NCI-H345 treated with DMSO at 0.1 percent for 48 hours (cell line): ENCODE measurements around the gene SULT1A3.
"Not testable (repeated sequence)": the region's sequence is repeated elsewhere in the genome, so short reads cannot be mapped to it uniquely, and the experiment has no call there.

ENCODE experiments used
- DNase-seq: peaks from one replicate; lab custom pipeline; 2025; ENCODE audit not compliant: unreplicated experiment; lab: John Stamatoyannopoulos, UW

Gene SULT1A3

DNA sequence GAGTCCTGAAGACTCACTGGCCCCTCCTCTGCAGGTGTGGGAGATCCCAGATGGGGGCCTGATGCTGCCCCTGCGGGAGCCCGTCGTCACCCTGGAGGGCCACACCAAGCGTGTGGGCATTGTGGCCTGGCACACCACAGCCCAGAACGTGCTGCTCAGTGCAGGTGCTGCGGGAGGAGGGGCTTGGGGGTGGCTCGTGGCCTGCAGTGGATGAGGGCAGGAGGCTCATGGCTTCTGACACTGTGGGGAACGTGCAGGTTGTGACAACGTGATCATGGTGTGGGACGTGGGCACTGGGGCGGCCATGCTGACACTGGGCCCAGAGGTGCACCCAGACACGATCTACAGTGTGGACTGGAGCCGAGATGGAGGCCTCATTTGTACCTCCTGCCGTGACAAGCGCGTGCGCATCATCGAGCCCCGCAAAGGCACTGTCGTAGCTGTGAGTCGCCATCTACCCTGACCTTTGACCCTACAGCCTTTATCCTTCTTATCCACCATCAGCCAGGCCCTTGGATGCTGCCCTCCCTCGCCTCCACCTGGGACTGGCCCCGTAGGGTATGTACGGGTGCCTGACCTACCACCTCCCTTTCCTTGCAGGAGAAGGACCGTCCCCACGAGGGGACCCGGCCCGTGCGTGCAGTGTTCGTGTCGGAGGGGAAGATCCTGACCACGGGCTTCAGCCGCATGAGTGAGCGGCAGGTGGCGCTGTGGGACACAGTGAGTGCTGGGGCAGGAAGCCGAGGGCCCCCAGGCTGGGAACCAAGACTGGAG lies 12.1 kb upstream of the SULT1A3 start:
- no peak for DNase-seq

GRCh38 chr16:30187556-30187865 lies 11.5 kb upstream of the SULT1A3 start:
- no peak for DNase-seq

DNA sequence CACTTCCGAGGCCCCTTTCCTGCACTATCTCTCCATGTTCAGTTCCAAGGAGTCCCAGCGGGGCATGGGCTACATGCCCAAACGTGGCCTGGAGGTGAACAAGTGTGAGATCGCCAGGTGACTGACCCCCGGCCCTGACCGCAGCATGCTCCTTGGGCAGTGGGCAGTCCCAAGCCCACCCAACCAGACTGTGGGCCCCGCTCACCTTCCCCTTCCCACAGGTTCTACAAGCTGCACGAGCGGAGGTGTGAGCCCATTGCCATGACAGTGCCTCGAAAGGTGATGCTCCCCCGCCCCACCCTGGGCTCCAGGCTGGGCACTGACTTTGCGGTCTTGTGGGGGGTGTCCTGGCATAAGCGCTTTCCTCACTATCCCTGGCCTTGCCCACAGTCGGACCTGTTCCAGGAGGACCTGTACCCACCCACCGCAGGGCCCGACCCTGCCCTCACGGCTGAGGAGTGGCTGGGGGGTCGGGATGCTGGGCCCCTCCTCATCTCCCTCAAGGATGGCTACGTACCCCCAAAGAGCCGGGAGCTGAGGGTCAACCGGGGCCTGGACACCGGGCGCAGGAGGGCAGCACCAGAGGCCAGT lies 11.0 kb upstream of the SULT1A3 start:
- no peak for DNase-seq

- not testable (repeated sequence) for DNase-seq
Measured at GRCh38 chr16:30191158-30191557, 7.9 kb upstream of the SULT1A3 start.

DNA sequence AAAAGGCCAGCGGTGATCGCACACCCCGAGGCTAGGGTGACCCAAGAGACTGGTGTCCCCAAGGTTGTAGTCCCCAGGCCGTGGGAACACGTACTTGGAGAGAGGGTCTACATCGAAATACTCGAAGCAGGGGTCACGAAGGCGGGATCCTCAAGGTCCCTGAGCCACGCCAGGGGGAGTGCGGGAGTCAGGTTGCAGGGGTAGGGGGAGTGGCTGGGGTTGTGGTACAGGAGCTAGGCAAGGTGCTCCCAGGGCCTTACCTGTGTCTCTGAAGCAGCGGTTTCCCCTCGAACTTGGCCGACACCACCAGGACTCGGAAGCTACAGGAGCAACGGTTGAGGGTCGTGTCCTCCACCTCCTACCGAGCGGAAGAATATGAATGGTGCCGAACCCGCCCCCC lies 6.0 kb upstream of the SULT1A3 start:
- DNase-seq = not testable (repeated sequence)

GRCh38 chr16:30193615-30194014 lies 5.4 kb upstream of the SULT1A3 start, which contains the start of the genes BOLA2B and SLX1A:
TSS of gene BOLA2B (minus strand) at chr16:30193666. CDS start at chr16:30193595, 71 bp downstream.
TSS of gene SLX1A (plus strand) at chr16:30193875. CDS start at chr16:30194085, 210 bp downstream.
- not testable (repeated sequence) for DNase-seq

DNA sequence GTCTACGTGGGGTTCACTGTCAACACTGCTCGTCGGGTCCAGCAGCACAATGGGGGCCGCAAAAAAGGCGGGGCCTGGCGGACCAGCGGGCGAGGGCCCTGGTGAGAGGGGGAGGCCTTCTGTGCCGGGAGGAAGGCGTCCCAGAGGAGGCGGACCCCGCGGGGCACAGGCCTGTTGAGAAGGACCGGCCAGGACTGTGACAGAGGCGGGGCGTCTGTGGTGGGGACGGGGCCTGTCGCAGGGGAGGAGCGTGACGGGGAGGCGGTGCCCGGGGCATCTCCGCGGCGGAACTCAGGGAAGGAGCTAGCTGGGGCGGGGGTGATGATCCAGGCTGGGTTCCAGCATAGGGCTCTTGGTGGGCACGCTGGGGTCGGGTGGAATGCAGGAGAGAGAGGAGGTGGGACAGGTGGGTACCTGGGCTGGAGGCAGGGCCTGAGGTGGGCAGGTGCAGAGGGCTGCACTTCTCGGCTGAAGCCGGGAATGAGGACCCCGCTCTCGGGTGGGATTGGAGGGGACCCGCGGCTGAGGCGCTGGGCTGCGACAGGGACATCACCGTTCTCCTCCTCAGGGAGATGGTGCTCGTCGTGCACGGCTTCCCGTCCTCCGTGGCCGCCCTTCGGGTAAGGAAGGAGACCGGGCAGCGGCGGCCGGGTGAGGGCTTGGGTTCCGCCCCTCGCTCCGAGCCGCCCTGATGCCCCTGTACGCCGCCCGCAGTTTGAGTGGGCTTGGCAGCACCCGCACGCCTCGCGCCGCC lies 4.7 kb upstream of the SULT1A3 start:
- not testable (repeated sequence) for DNase-seq

- not testable (repeated sequence) for DNase-seq
Measured at GRCh38 chr16:30197001-30197400, 2.1 kb upstream of the SULT1A3 start.

DNA sequence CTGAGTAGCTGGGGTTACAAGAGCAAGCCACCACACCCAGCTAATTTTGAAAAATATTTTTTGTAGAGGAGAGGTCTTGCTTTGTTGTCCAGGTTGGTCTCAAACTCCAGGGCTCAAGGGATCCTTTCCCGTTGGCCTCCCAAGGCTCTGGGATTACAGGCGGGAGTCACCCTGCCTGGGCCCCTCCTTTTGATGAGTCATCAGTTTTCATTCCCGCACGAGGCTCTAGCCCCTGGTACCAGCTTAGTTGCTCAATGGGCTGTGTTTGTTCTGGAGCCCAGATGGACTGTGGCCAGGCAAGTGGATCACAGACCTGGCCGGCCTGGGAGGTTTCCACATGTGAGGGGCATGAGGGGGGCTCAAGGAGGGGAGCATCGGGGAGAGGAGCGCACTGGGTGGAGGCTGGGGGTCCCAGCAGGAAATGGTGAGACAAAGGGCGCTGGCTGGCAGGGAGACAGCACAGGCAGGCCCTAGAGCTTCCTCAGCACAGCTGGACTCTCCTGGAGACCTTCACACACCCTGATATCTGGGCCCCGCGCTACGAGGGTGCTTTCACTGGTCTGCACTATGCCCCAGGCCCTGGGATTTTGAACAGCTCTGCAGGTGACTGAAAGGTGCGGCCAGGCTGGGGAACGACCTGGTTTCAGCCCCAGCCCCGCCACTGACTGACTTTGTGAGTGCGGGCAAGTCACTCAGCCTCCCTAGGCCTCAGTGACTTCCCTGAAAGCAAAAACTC lies 721 bp downstream of the SULT1A3 start:
- not testable (repeated sequence) for DNase-seq

- DNase-seq = not testable (repeated sequence)
Measured at GRCh38 chr16:30205541-30206236, 6.6 kb downstream of the SULT1A3 start.

DNA sequence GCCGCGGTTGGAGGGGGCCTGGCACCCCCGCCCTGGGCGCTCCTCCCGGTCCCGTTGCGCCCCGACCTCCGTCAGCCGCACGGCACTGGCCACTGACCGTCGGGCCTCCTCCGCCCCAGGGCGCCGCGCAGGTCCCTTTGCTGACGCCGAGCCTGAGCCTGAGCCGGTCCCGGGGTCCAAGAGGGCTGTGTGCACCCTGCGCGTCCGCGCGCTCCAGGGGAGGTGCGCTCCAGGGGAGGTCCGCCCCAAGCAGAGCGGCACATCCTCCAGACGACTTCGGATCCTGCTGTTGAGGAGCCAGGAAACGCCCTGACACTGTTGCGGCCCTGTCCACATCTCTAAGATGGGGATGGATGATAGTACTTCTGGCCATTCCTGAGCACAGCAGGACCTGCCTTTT lies 7.2 kb downstream of the SULT1A3 start:
- DNase-seq = not testable (repeated sequence)

- not testable (repeated sequence) for DNase-seq
Measured at GRCh38 chr16:30207063-30207704, 8.1 kb downstream of the SULT1A3 start.

- not testable (repeated sequence) for DNase-seq
Measured at GRCh38 chr16:30209032-30209431, 10.0 kb downstream of the SULT1A3 start.

DNA sequence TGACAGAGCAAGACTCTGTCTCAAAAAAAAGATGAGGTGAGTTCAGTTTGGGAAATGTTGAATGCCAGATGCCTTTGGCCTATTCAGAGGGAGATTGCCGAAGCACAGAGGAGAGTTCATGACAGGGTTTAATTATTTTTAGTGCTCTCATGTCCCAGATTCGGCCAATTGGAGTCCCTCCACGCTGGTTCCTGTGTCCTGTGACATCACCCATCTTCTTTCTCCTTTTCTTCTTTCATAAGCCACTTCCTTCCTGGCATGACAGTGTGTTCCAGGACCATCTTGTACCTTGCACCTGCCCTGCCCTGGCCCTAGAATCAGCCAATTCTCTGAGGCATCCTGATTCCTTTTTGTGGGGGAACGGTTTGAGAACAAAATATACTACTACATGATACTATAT lies 12.4 kb downstream of the SULT1A3 start:
- DNase-seq = not testable (repeated sequence)

- not testable (repeated sequence) for DNase-seq
Measured at GRCh38 chr16:30217082-30217481, 18.0 kb downstream of the SULT1A3 start.

DNA sequence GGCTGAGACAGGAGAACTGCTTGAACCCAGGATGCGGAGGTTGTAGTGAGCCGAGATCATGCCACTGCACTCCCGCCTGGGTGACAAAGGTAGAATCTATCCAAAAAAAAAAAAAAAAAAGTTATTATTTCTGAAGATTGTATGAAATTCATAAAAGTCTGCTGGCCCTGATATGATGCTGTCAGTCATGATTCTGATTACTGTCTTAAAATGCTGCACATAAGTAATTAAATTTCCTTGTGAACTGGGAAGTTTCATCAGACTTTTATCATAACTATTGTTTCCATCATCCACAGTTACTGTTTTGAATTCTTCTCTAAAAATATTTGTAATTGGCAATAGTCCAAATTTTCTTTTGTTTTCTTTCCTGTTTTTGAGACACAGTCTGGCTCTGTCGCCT lies 49.3 kb downstream of the SULT1A3 start, which contains the start of gene NPIPB13:
Gene NPIPB13, minus strand, starts transcription at position 101 of the 400 bp plus-strand sequence. CDS start 2,906 bp downstream, outside the sequence.
- not testable (repeated sequence) for DNase-seq
